GM18909 (cell line): ENCODE results near the gene FAM229B.

ENCODE experiments used
- ATAC-seq: cut with Tn5 transposase; IDR thresholded peaks from one replicate; pipeline ENCODE4 v1.9.1; 2021; ENCODE audit warnings: mild to moderate bottlenecking; ENCODE audit not compliant: unreplicated experiment, poor library complexity

FAM229B gene

GRCh38 chr6:112130878-112131277 lies 43.5 kb downstream of the FAM229B start:
- no peak for ATAC-seq

DNA sequence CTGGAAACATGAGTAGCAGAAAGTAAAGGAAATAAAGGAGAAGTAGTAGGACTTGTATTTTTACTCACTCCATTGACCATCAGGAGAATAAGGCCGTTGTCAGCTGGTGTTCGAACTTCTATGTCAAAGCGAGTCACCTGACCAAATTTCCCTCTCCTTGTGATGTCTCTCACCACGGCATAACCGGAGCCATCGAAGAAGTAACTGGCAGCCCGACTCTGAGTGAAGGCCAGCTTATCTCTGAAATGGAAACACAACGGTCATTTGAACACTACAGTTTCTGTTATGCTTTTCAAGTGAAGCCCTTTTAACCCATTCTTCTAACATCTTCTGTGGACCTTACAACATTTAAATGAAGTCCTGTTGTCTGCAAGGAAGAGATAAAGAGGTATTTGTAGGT lies 51.7 kb downstream of the FAM229B start:
- no peak for ATAC-seq

DNA sequence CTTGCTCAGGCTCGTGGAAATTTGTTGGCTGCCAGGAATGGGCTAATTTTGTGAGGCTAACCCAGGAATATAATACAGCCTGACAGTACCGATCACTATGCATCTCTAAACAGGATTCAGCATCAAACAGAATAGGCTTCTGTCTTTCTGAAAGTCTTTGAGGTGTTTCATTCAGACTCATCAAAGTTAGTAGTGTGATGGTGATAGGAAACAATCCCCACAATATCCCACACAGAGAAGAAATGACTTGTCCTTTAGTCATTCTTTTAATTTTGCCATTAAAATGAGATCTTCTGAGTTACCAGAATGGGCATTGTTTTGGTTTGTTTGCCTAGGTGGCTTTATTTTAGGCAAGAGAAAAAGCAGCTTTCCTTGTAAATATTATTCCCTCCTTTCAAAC lies 54.3 kb downstream of the FAM229B start:
- ATAC-seq, result no peak

DNA sequence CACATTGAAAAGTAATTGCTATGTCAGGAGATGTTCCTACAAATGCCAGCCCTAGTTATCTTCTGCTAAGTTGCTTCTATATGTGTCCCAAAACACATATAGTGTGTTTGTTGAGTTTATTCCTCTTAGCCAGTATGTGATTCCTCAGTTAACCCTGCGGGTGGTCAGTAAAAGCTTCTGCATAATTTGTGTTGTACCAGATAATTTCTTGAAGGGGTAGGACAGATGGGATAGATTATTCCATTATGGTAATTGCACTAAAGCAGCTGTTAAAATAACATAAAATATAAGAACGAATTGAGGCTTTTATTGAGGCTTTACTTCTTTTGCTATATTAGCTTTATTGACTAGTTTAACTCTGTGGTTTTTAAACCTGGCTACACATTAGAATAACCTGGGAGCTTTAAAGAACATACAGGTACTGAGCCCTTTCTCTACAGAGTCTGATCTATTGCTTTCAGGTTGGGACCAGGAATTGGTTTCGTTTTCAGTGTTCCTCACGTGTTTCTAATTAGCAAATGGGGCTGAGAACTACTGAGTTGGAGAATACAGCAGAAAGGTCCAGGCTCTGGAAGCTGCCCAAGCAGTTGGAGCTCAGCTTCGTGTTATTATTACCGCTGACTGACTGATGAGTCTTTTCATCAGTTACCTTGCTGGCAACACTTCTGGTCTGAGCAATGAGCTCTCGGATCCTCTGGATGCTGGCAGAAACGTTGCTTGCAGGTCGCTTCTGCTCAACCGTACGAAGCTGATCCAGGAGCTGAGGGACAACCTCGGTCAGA lies 56.9 kb downstream of the FAM229B start:
- ATAC-seq, result no peak

GRCh38 chr6:112145080-112145573 lies 57.7 kb downstream of the FAM229B start:
- ATAC-seq, result no peak

DNA sequence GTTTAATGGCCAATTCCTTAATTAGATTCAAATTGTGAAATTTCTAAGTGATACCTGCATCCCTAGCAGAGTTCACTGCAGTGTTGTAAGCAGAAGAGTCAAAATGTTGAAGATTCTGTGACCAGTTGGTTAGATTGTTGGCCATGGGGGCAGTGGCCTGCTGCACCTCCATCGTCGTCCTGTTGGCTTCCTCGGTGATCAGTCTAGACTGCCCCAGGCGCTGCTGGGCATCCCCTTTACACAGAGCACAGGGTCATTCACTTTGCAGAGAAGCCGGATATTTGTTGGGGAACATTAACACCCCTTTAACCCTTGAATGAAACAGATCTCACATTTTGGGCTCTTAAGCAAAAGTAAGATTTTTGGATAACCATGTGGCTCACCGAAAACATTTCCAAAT lies 60.7 kb downstream of the FAM229B start:
- no peak for ATAC-seq

DNA sequence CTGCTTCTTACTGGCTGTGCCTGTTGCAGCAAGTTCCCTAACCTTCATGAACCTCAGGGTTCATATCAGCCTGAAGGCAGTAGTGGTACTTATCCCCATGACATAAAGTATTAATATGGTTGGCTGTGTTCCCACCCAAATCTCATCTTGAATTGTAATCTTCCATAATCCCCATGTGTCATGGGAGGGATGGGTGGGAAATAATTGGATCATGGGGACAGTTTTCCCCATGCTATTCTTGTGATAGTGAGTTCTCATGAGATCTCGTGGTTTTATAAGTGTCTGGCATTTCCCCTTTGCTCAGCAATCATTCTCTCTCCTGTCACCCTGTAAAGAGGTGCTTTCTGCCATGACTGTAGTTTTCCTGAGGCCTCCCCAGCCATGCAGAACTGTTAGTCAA lies 61.8 kb downstream of the FAM229B start:
- no peak for ATAC-seq

- ATAC-seq, result no peak
These were observed 62.4 kb downstream of the FAM229B start for GRCh38 chr6:112149719-112150263.

- no peak for ATAC-seq
These were observed 63.0 kb downstream of the FAM229B start for GRCh38 chr6:112150363-112150762.
